ENCODE data around the gene TCEAL4.

DNA sequence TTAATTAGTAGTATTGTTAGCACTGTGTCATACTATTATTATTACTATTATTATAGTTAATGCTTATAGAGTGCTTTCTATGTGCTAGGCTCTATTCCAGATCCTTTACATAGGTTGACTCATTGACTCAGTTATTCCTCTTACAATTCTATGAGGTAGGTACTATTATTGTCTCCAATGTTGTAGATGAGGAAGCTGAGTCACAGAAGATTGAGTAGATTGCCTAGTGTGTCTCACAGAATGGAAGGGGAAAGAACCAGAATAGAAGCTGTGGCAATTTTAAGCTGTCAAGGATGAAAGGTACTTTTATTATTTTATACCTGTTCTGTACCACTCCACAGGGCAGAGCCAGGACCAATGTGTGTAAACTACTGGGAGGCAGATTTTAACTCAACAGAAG lies 41.5 kb downstream of the TCEAL4 start:
- TF ChIP-seq, protein P1, sequence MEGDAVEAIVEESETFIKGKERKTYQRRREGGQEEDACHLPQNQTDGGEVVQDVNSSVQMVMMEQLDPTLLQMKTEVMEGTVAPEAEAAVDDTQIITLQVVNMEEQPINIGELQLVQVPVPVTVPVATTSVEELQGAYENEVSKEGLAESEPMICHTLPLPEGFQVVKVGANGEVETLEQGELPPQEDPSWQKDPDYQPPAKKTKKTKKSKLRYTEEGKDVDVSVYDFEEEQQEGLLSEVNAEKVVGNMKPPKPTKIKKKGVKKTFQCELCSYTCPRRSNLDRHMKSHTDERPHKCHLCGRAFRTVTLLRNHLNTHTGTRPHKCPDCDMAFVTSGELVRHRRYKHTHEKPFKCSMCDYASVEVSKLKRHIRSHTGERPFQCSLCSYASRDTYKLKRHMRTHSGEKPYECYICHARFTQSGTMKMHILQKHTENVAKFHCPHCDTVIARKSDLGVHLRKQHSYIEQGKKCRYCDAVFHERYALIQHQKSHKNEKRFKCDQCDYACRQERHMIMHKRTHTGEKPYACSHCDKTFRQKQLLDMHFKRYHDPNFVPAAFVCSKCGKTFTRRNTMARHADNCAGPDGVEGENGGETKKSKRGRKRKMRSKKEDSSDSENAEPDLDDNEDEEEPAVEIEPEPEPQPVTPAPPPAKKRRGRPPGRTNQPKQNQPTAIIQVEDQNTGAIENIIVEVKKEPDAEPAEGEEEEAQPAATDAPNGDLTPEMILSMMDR (IDR thresholded peaks at IDR 0.05) = no peak
- TF ChIP-seq, protein P2, sequence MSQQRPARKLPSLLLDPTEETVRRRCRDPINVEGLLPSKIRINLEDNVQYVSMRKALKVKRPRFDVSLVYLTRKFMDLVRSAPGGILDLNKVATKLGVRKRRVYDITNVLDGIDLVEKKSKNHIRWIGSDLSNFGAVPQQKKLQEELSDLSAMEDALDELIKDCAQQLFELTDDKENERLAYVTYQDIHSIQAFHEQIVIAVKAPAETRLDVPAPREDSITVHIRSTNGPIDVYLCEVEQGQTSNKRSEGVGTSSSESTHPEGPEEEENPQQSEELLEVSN (IDR thresholded peaks at IDR 0.05; ENCODE audit: borderline replicate concordance, low read depth) = no peak
- TF ChIP-seq JUN (IDR thresholded peaks at IDR 0.05) (no peak), HDAC2 (IDR thresholded peaks at IDR 0.05) (no peak), CBX2 (IDR thresholded peaks at IDR 0.05; ENCODE audit: borderline replicate concordance, low read depth) (no peak), POLR2A (IDR thresholded peaks at IDR 0.05; ENCODE audit: low read length) (no peak), MAFK (IDR thresholded peaks at IDR 0.05; ENCODE audit: partially characterized antibody) (no peak), CEBPB (IDR thresholded peaks at IDR 0.05) (no peak), NPAS2 (CRISPR knock-in tag; IDR thresholded peaks at IDR 0.05; ENCODE audit: borderline replicate concordance) (no peak), HOXA7 (CRISPR knock-in tag; IDR thresholded peaks at IDR 0.05) (no peak), TP53 (CRISPR knock-in tag; IDR thresholded peaks at IDR 0.05) (no peak)
- TF ChIP-seq, protein P3, sequence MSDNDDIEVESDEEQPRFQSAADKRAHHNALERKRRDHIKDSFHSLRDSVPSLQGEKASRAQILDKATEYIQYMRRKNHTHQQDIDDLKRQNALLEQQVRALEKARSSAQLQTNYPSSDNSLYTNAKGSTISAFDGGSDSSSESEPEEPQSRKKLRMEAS (IDR thresholded peaks at IDR 0.05) = no peak
- TF ChIP-seq, protein P4, sequence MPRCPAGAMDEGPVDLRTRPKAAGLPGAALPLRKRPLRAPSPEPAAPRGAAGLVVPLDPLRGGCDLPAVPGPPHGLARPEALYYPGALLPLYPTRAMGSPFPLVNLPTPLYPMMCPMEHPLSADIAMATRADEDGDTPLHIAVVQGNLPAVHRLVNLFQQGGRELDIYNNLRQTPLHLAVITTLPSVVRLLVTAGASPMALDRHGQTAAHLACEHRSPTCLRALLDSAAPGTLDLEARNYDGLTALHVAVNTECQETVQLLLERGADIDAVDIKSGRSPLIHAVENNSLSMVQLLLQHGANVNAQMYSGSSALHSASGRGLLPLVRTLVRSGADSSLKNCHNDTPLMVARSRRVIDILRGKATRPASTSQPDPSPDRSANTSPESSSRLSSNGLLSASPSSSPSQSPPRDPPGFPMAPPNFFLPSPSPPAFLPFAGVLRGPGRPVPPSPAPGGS (IDR thresholded peaks at IDR 0.05) = no peak
